Measurements from ENCODE around the gene FBXL17.

The FBXL17 gene

GRCh38 chr5:108146222-108146621 is 235.7 kb downstream of the FBXL17 start:
- DNase-seq, result no peak

GRCh38 chr5:108145351-108145750 is 236.5 kb downstream of the FBXL17 start:
- DNase-seq, result no peak

GRCh38 chr5:108144332-108144731 is 237.6 kb downstream of the FBXL17 start:
- no peak for DNase-seq

GRCh38 chr5:108143581-108143980 is 238.3 kb downstream of the FBXL17 start:
- DNase-seq, result no peak

GRCh38 chr5:108141676-108142075 is 240.2 kb downstream of the FBXL17 start:
- DNase-seq, result no peak

GRCh38 chr5:108136493-108136892 is 245.4 kb downstream of the FBXL17 start:
- DNase-seq, result no peak

GRCh38 chr5:108129129-108129528 is 252.8 kb downstream of the FBXL17 start:
- DNase-seq, result no peak

- no peak for DNase-seq
These were observed 256.0 kb downstream of the FBXL17 start for GRCh38 chr5:108125771-108126511.

- no peak for DNase-seq
These were observed 257.3 kb downstream of the FBXL17 start for GRCh38 chr5:108124596-108124995.

GRCh38 chr5:108122702-108123101 is 259.2 kb downstream of the FBXL17 start:
- DNase-seq, result no peak

GRCh38 chr5:108118813-108119514 is 262.9 kb downstream of the FBXL17 start:
- no peak for DNase-seq

- no peak for DNase-seq
These were observed 266.2 kb downstream of the FBXL17 start for GRCh38 chr5:108115673-108116072.

- DNase-seq, result no peak
These were observed 267.9 kb downstream of the FBXL17 start for GRCh38 chr5:108113950-108114349.

- DNase-seq, result no peak
These were observed 270.2 kb downstream of the FBXL17 start for GRCh38 chr5:108111736-108112135.

GRCh38 chr5:108109059-108109458 is 272.8 kb downstream of the FBXL17 start:
- DNase-seq, result no peak

GRCh38 chr5:108104448-108104847 is 277.4 kb downstream of the FBXL17 start:
- DNase-seq, result no peak

GRCh38 chr5:108102463-108102862 is 279.4 kb downstream of the FBXL17 start:
- no peak for DNase-seq

- no peak for DNase-seq
These were observed 280.1 kb downstream of the FBXL17 start for GRCh38 chr5:108101821-108102220.

GRCh38 chr5:108101130-108101529 is 280.8 kb downstream of the FBXL17 start:
- DNase-seq, result no peak

GRCh38 chr5:108094800-108095199 is 287.1 kb downstream of the FBXL17 start:
- DNase-seq, result no peak

- no peak for DNase-seq
These were observed 288.7 kb downstream of the FBXL17 start for GRCh38 chr5:108093186-108093585.

GRCh38 chr5:108090946-108091345 is 291.0 kb downstream of the FBXL17 start:
- DNase-seq, result no peak

- DNase-seq, result no peak
These were observed 297.8 kb downstream of the FBXL17 start for GRCh38 chr5:108084105-108084504.

GRCh38 chr5:108083232-108083631 is 298.7 kb downstream of the FBXL17 start:
- DNase-seq, result no peak

GRCh38 chr5:108081707-108082106 is 300.2 kb downstream of the FBXL17 start:
- no peak for DNase-seq
